ENCODE measurements around the gene HMGXB4.
"Not testable (repeated sequence)": the region's sequence is repeated elsewhere in the genome, so short reads cannot be mapped to it uniquely, and the experiment has no call there.

The HMGXB4 gene, protein sequence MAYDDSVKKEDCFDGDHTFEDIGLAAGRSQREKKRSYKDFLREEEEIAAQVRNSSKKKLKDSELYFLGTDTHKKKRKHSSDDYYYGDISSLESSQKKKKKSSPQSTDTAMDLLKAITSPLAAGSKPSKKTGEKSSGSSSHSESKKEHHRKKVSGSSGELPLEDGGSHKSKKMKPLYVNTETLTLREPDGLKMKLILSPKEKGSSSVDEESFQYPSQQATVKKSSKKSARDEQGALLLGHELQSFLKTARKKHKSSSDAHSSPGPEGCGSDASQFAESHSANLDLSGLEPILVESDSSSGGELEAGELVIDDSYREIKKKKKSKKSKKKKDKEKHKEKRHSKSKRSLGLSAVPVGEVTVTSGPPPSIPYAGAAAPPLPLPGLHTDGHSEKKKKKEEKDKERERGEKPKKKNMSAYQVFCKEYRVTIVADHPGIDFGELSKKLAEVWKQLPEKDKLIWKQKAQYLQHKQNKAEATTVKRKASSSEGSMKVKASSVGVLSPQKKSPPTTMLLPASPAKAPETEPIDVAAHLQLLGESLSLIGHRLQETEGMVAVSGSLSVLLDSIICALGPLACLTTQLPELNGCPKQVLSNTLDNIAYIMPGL

DNA sequence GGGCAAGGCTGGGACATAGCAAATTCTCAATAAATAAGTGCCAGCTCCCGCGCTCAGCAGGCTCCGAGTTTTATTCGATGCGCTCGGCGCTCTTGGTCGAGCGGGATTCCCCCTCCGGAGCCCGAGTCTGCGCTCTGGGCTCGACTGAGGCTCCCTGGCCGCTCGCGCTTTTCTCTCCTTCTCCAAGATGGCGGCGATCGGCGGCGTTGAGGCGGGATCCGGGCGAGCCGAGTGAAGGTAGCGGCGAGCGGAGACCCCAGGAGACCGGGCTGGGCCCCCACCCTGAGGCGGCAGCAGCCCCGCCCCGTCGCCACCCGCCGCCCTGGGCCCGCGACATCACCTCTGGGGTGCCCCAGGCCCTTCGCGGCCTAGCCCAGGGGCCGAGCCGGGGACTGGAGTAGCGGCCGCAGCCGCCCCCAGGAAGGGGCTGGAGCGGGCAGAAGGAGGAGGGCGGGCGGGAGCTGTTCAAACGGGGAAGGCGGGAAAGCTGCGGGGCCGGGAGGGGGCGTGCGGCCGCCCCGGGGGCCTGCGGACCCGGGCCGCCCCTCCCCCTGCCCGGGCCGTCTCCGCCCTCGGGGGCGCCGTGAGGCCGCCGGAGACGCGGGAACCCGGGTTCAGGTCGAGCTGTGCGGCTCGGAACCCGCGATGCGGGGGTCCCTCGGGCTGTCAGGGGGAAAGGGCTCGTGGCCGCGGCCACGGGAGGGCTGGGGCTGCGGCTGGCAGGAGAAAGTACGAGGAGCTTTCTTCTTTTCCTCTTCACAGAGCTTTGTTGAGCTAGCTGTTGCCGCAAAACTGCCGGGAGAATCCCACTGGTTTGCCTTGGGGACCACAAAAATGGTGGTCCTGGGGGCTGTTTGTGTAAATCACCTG, at the start of gene HMGXB4:
Gene HMGXB4 (plus strand): TSS at position 173 of the 870 bp plus-strand sequence. CDS start 4,898 bp downstream, outside the sequence.
- peak; percentile 60 to 76 for DNase-seq (ENCODE audit: extremely low read depth in 1 of 2, low read depth in 1 of 2)

DNA sequence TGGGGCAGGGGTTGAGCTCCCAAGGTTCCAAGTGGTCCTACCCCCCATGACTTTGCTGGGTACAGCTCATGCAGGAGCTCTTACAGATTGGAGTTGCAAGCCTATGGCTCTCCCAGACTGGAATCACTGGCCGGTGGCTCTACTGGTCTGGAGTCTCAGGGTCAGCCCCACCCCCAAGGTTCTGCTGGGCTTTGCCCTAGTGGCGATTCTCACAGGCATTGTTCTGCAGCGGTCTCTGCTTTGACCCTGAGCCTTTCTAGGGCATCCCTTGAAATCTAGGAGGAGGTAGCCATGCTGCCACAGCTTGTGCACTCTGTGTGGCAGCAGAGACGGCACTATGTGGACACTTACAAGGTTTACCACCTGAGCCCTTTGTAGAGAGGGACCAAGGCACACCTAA, 49.3 kb upstream of the HMGXB4 start:
- DNase-seq (ENCODE audit: extremely low read depth in 1 of 2, low read depth in 1 of 2), result no peak

DNA sequence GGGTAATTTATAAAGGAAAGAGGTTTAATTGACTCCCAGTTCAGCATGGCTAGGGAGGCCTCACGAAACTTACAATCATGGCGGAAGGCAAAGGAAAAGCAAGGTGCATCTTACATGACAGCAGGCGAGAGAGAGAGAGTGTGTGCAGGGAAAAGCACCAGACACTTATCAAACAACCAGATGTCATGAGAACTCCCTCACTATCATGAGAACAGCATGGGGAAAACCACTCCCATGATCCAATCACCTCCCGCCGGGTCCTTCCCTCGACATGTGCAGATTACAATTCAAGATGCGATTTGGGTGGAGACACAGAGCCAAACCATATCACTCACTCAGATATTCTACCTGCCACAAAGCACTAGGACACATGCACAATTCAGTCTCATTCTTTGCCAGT, 48.1 kb upstream of the HMGXB4 start:
- no peak for DNase-seq (ENCODE audit: extremely low read depth in 1 of 2, low read depth in 1 of 2)

DNA sequence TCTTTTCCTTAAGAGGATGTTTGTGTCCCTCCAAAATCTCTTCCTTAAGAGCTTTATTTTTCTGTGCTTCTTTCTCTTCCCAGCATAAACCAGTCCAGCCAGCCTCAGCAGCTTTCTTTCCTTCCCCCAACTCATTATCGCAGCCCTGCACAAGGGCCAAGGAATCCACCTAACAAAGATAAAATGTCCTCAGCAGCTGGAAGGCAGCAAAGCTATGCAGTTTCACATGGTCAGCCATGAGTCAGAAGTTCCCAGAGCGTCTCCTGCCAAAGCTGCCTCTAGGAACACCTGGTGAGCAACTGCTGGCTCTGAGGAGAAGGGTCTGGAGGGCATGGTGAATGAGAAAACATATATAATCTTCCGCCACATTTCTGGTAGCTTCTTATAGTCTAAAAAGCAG, 45.3 kb upstream of the HMGXB4 start:
- DNase-seq (ENCODE audit: extremely low read depth in 1 of 2, low read depth in 1 of 2), result no peak

DNA sequence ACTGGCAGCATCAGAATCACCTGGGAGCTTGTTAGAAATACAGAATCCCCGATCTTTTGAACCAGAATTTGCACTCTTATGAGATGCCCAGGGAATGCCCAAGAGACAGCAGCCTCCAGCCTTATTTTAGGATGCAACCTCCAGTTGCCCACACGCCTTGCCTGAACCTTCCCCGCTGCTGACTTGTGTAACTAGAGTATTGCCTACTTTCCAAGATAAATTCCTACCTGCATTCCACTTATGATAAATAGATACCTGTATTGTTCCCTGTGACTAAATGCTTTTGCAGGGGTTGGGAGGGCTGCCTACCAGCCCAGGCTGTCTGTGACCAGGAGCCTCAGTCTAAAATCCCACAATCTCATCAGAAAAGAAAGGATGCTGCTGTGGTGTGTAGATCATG, 44.3 kb upstream of the HMGXB4 start:
- DNase-seq (ENCODE audit: extremely low read depth in 1 of 2, low read depth in 1 of 2), result no peak

DNA sequence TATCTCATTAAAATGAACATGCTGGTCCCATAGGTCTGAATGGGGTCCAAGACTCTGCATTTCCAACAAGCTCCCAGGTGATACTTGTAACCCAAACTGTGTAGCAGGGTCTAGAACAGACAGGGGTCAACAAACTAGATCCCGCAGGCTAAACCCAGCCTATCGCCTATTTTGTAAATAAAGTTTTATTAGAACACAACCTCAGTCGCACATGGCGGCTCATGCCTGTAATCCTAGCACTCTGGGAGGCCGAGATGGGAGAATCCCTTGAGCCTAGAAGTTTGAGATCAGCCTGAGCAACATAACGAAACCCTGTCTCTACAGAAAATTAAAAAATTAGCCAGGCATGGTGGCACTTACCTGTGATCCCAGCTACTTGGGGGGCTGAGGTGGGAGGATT, 42.3 kb upstream of the HMGXB4 start:
- no peak for DNase-seq (ENCODE audit: extremely low read depth in 1 of 2, low read depth in 1 of 2)

DNA sequence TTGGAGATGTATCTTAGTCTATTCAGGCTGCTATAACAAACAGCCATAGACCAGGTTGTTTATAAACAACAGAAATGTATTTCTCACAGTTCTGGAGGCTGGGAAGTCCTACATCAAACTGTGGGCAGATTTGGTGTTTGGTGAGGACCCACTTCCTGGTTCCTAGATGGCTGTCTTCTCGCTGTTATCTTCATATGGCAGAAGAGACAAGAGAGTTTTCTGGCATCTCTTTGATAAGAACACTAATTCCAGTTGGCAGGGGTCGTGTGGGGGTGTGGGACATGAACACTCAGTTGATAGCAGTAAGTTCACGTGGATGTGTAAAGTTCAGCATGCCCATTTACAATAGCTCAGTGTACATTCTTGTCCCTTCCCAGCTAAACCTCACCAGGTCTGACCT, 41.3 kb upstream of the HMGXB4 start:
- DNase-seq (ENCODE audit: extremely low read depth in 1 of 2, low read depth in 1 of 2), result no peak

DNA sequence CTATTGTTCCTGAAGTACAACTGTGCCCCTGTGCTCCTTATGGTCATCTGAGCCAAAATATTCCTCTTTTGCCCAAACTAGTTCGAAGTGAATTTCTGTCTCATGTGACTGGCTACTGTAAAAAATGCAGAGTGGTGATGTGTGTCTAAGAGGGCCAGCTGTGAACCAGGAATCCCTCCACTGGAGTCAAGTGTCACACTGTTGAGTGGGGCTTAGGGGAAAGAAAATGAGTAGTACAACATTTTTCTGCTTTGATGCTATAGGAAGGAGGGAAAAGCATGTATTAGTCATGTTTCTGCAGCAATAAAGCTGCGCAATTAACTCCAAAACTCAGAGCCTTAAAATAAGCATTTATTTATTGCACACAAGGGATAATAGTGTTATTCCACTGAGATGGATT, 39.8 kb upstream of the HMGXB4 start:
- no peak for DNase-seq (ENCODE audit: extremely low read depth in 1 of 2, low read depth in 1 of 2)

DNA sequence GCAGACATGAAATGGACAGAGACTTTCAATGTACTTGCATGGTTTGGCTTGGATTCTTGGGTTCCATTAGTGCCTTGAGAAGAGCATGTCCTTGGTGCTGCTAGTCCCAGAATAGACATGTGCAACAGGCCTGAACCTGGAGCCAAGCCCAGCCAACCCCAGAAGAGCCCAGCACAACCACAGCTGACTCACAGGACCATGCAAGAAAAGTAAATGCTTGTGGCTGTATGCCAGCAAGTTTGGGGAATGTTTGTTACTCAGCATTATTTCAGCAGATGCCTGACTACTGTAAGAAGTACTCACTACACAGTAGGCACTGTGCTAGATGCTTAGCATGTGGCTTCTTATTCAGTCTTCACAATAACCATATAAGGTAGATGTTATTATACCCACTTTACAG, 39.2 kb upstream of the HMGXB4 start:
- DNase-seq (ENCODE audit: extremely low read depth in 1 of 2, low read depth in 1 of 2), result no peak

DNA sequence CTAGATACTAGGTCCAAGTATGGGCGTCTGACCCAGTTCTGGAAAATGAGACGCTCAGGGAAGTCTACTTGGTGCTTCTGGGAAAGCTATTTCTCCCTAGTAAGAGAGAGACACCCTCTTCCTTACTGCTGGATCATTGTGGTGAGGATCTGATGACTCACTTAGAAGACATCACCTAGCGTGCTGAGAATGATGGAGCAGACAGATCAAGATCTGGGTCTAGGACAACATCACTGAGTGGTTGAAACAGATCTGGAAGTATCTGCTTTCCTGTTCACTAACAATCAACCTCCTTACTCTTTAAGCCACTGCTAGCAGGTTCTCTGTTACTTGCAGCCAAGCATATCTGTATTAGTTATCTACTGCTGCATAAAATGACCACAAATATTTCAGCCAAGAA, 38.3 kb upstream of the HMGXB4 start:
- DNase-seq (ENCODE audit: extremely low read depth in 1 of 2, low read depth in 1 of 2), result no peak

DNA sequence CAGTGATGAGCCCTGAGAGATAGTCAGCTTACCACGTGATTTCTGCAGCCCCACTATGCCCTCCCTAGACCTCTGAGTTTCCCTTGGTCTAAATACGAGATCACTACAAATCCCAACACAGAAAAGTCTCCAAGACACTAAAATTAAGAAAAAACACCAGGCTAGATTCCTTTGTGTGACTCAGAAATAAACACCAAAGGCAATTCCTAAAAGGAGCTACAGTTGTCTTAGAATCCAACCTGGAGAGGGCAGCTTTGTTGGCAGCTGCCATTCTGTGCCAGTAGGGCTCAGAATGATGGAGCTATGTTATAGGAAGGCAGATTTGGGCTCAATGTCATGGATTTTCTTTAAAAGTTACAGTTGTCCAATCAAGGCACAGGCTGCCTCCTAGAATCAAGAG, 37.1 kb upstream of the HMGXB4 start:
- DNase-seq (ENCODE audit: extremely low read depth in 1 of 2, low read depth in 1 of 2), result no peak

DNA sequence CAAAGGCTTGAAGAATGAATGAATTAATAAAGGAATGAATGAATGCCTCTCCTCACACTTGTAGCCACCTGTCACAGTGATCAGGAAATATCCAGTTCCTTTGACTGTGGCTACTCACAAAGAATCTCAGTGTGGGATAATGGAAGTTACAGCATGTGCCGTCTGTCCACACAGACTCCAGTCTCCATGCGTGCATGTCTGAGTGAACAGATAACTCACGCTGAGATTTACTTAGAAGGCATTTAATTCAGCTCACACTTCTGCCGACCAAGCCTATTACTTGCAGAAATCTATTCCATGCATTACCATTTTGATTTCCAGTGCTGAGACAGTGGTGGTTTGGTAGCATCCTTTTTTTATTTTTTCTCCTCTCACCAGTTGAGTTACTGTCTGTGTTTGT, 32.3 kb upstream of the HMGXB4 start:
- no peak for DNase-seq (ENCODE audit: extremely low read depth in 1 of 2, low read depth in 1 of 2)

DNA sequence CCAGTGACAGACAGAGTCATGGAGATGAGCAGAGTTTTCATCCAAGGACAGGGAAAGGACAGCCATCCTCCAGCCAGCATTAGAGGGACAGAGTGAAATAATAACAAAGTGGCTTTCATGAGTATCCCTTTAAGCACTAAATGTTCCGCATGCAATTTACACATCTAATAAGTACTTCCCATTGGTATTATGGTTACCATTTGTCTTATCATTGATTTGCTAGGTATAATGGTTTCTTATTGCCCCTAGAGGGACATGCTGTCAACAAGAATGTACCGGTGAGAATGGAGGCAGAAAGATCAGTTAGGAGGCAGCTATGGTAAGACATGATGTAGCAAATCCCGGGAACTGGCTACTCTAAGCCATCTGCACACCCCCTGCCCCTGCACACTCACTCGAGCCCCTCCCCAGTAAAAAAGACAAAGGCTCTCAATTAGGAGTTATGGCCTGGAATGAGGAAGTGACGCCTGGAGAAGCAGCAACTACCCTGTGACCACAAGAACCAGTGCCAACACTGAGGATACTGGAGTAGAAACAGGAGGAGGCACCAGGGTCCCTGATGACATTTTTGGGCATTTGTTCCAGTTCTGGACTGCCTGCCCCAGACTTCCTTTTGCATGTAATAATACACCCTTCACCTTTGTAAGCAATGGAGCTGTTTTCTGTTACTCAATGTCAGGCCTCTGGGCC, 30.2 kb upstream of the HMGXB4 start:
- no peak for DNase-seq (ENCODE audit: extremely low read depth in 1 of 2, low read depth in 1 of 2)

DNA sequence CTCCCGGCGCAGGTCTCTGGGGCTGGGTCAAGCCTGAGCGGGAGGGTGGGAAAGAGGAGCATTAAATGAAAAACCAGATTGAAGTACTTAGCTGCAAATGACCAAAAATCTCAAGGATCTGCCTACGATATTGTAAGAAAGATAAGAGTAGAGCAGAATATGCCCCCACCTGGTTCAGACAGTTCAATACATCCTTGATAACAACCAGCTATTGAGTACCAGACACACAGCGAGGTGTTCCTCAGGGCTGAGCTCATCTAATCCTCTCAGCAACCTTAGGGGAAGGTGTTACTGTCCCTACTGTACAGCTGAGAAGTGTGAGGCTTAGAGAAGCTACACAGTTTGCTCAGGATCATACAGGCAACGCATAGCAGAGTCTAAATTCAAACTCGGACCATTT, 27.4 kb upstream of the HMGXB4 start:
- no peak for DNase-seq (ENCODE audit: extremely low read depth in 1 of 2, low read depth in 1 of 2)

DNA sequence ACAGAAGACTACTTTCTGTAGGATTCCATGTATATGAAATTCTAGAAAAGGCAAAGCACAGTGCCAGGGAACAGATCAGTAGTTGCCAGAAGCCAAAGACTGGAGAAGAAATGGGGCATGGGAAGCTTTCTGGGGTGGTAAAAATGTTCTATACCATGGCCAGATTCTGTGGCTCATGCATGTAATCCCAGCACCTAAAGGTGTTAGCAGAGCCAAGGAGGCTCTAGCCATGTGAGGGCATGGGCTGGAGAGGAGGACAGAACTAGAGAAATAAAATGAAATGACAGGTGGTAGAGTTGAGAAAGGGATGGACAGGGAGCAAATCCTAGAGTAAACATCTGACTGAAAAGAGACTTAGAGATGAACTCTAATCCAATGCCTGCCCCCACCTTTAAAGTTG, 26.9 kb upstream of the HMGXB4 start:
- no peak for DNase-seq (ENCODE audit: extremely low read depth in 1 of 2, low read depth in 1 of 2)

DNA sequence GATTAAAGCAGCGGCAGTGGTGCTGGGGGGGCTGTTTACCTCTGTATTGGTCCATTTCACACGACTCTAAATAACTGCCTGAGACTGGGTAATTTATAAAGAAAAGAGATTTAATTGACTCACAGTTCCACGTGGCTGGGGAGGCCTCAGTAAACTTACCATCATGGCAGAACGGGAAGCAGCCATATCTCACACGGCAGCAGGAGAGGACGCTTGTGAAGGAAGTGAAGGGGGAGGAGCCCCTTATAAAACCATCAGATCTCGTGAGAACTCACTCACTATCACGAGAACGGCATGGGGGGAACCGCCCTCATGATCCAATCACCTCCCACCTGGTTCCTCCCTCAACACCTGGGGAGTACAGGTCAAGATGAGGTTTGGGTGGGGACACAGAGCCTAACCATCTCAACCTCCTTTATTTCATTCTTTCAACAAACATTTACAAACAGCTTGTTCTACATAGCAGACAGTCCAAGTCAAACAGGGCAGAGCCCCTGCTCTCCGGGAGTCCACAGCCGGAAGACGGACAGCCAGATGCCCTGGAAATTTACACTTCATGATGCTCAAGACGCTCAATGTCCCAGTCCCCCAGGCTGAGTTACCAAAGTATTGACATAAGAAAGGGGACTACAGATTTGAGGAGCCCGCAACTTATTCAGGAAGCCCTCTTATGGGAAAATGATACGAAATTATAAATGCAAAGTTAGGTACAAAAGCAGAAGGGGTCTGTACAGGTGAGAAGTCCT, 26.3 kb upstream of the HMGXB4 start:
- no peak for DNase-seq (ENCODE audit: extremely low read depth in 1 of 2, low read depth in 1 of 2)

DNA sequence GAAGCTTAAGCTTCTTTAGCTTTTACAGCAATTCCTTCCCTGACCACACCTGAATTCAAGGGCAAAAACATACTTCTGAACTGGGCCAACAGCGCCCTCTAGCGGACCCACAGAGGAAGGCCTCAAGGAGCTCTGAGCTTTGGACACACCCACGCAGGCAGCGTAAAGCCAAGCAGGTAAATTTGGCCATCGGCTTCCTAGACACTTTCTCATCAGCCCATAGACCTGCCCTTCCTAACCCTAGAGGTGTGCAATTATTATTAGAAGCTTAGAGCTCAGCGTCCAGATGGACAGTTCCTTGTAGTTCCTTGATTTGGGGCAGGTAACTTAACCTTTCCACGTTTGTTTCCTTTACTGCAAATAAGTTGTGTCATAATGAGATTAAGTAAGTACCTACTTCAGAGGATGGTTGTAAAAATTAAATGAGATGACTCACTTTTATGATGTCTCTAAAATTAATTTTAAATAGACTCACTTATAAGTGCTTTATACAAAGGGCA, 25.7 kb upstream of the HMGXB4 start:
- DNase-seq (ENCODE audit: extremely low read depth in 1 of 2, low read depth in 1 of 2), result peak; percentile 37 to 47

DNA sequence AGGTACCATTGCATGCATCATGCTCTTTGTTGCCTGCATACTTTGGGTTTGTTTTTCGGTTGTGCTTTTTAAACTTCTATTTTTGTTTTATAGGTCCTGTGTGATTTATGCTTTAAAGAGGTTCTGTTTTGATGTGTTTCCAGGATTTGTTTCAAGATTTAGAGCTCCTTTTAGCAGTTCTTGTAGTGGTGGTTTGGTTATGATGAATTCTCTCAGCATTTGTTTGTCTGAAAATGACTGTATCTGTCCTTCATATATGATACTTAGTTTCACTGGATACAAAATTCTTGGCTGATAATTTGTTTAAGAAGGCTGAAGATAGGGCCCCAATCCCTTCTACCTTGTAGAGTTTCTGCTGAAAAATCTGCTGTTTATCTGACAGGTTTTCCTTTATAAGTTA, 18.5 kb upstream of the HMGXB4 start:
- DNase-seq (ENCODE audit: extremely low read depth in 1 of 2, low read depth in 1 of 2), result not testable (repeated sequence)

DNA sequence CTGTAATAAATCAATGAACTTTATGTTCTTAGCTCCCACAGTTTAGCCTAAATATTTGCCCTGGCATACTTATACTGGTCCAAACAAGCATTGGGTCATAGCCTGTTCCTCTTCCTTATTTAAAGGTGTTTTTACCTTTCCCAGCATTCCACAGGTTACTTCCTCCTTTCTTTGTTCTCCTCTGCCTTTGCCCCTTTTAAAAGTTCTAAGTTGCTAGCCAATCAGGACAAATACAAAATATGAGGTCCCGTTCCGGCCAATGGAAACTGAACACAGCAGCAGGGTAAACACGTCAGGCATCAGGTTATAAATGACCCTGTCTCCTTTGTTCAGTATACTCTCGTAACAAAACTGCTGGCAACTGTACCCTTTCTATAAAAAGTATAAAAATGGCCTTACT, 12.8 kb upstream of the HMGXB4 start:
- DNase-seq (ENCODE audit: extremely low read depth in 1 of 2, low read depth in 1 of 2), result not testable (repeated sequence)

DNA sequence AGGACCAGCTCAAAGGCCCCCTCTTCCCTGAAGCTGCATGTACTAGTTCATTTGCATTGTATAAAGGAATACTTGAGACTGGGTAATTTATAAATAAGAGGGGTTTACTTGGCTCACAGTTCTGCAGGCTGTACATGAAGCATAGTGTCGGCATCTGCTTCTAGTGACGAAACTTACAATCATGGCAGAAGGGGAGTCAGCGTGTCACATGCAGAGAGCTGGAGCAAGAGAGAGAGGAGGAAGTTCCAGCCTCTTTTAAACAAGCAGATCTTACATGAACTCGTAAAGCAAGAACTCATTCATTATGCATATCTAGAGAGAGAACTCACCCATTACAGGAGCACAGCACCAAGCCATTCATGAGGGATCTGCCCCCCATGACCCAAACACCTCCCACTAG, 7.1 kb upstream of the HMGXB4 start:
- DNase-seq (ENCODE audit: extremely low read depth in 1 of 2, low read depth in 1 of 2), result no peak

All from activated CD8-positive, alpha-beta memory T cell treated with anti-CD3 and anti-CD28 coated beads for 1 hour (primary cell).